ENCODE data around the gene PPP2R5E.

Gene PPP2R5E

GRCh38 chr14:63406333-63406732, 136.8 kb downstream of the PPP2R5E start:
- H2AFZ ChIP-seq (ENCODE audit: low read length), result no peak overlapping the region
- no peaks in the 10 kb centered on the region for H3K79me2 ChIP-seq (ENCODE audit: insufficient read depth, low read length)
- H3K4me2 ChIP-seq (ENCODE audit: low read length), result no peak overlapping the region
- no peak overlapping the region for H3K4me3 ChIP-seq (ENCODE audit: low read depth, low read length, poor library complexity, severe bottlenecking)
- H3K9me2 ChIP-seq (ENCODE audit: low read depth, low read length), result no peaks in the 10 kb centered on the region
- no peak overlapping the region for H3K9ac ChIP-seq (ENCODE audit: low read length)
- no peak overlapping the region for H3K27ac ChIP-seq (ENCODE audit: low read depth, low read length, poor library complexity, severe bottlenecking)
- no peak for TF ChIP-seq CTCF (IDR thresholded peaks at IDR 0.05; ENCODE audit: low read length)
- no peak for TF ChIP-seq EZH2 (IDR thresholded peaks at IDR 0.05; ENCODE audit: borderline replicate concordance, low read length)
- H4K20me1 ChIP-seq (ENCODE audit: insufficient read depth, low read length), result no peaks in the 10 kb centered on the region
- H3K27me3 ChIP-seq (ENCODE audit: insufficient read depth, low read length), result no peaks in the 10 kb centered on the region
- H3F3A ChIP-seq (ENCODE audit: insufficient read depth, low read length), result no peaks in the 10 kb centered on the region
- H3K9me3 ChIP-seq (ENCODE audit: low read length), result no peaks in the 10 kb centered on the region
- no peaks in the 10 kb centered on the region for H3K4me1 ChIP-seq (ENCODE audit: insufficient read depth, low read length, severe bottlenecking)
- peaks cover 31% of the 10 kb centered on the region for H3K36me3 ChIP-seq (ENCODE audit: insufficient read depth, low read length)

- Histone ChIP-seq H3K27me3 (ENCODE audit: insufficient read depth, low read length) (no peaks in the 10 kb centered on the region), H3K9ac (ENCODE audit: low read length) (no peak overlapping the region), H3K9me3 (ENCODE audit: low read length) (no peaks in the 10 kb centered on the region), H4K20me1 (ENCODE audit: insufficient read depth, low read length) (no peaks in the 10 kb centered on the region), H3K9me2 (ENCODE audit: low read depth, low read length) (no peaks in the 10 kb centered on the region), H3K27ac (ENCODE audit: low read depth, low read length, poor library complexity, severe bottlenecking) (no peak overlapping the region), H3F3A (ENCODE audit: insufficient read depth, low read length) (no peaks in the 10 kb centered on the region), H3K36me3 (ENCODE audit: insufficient read depth, low read length) (peaks cover 36% of the 10 kb centered on the region), H3K4me1 (ENCODE audit: insufficient read depth, low read length, severe bottlenecking) (no peaks in the 10 kb centered on the region), H3K79me2 (ENCODE audit: insufficient read depth, low read length) (no peaks in the 10 kb centered on the region), H3K4me3 (ENCODE audit: low read depth, low read length, poor library complexity, severe bottlenecking) (no peak overlapping the region), H2AFZ (ENCODE audit: low read length) (no peak overlapping the region), H3K4me2 (ENCODE audit: low read length) (no peak overlapping the region)
- TF ChIP-seq EZH2 (IDR thresholded peaks at IDR 0.05; ENCODE audit: borderline replicate concordance, low read length) (no peak), CTCF (IDR thresholded peaks at IDR 0.05; ENCODE audit: low read length) (no peak)
These were observed 137.5 kb downstream of the PPP2R5E start for GRCh38 chr14:63405715-63406114.

GRCh38 chr14:63404906-63405305, 138.3 kb downstream of the PPP2R5E start:
- H3K27ac ChIP-seq (ENCODE audit: low read depth, low read length, poor library complexity, severe bottlenecking), result no peak overlapping the region
- no peaks in the 10 kb centered on the region for H3K9me2 ChIP-seq (ENCODE audit: low read depth, low read length)
- no peaks in the 10 kb centered on the region for H3K79me2 ChIP-seq (ENCODE audit: insufficient read depth, low read length)
- TF ChIP-seq CTCF (IDR thresholded peaks at IDR 0.05; ENCODE audit: low read length) (no peak), EZH2 (IDR thresholded peaks at IDR 0.05; ENCODE audit: borderline replicate concordance, low read length) (no peak)
- peaks cover 37% of the 10 kb centered on the region for H3K36me3 ChIP-seq (ENCODE audit: insufficient read depth, low read length)
- H2AFZ ChIP-seq (ENCODE audit: low read length), result no peak overlapping the region
- no peaks in the 10 kb centered on the region for H3F3A ChIP-seq (ENCODE audit: insufficient read depth, low read length)
- H3K27me3 ChIP-seq (ENCODE audit: insufficient read depth, low read length), result no peaks in the 10 kb centered on the region
- H3K4me3 ChIP-seq (ENCODE audit: low read depth, low read length, poor library complexity, severe bottlenecking), result no peak overlapping the region
- H3K9ac ChIP-seq (ENCODE audit: low read length), result no peak overlapping the region
- H3K9me3 ChIP-seq (ENCODE audit: low read length), result no peaks in the 10 kb centered on the region
- no peaks in the 10 kb centered on the region for H3K4me1 ChIP-seq (ENCODE audit: insufficient read depth, low read length, severe bottlenecking)
- no peak overlapping the region for H3K4me2 ChIP-seq (ENCODE audit: low read length)
- no peaks in the 10 kb centered on the region for H4K20me1 ChIP-seq (ENCODE audit: insufficient read depth, low read length)

All from OCI-LY1 (cell line).